Mesodermal cell (in vitro differentiated cells): ENCODE results near the gene CD99L2.

Experiments
- H3K27ac ChIP-seq: 2 replicates; pipeline ENCODE4 v1.7.0; 2013; ENCODE audit warnings: mild to moderate bottlenecking, low read depth, low read length, moderate library complexity; ENCODE audit not compliant: severe bottlenecking
- H3K36me3 ChIP-seq: 2 replicates; pipeline ENCODE4 v1.7.1; 2013; ENCODE audit warnings: mild to moderate bottlenecking, low read length, moderate library complexity; ENCODE audit not compliant: control insufficient read depth, insufficient read depth
- H3K4me1 ChIP-seq: one replicate; pipeline ENCODE4 v1.7.1; 2013; ENCODE audit warnings: mild to moderate bottlenecking, low read length; ENCODE audit not compliant: insufficient read depth, control insufficient read depth, poor library complexity, severe bottlenecking
- H3K4me3 ChIP-seq: 2 replicates; pipeline ENCODE4 v1.7.0; 2013; ENCODE audit warnings: low read length, control low read depth, mild to moderate bottlenecking; ENCODE audit not compliant: insufficient read depth, poor library complexity, severe bottlenecking; ENCODE audit errors: extremely low read depth
- H3K9me3 ChIP-seq: 2 replicates; pipeline ENCODE4 v1.7.1; 2013; ENCODE audit warnings: mild to moderate bottlenecking, low read length, moderate library complexity; ENCODE audit not compliant: control insufficient read depth
- WGBS, 2 experiments: methylation state at CpG; one replicate each; pipeline ENCODE4 v1.1.5; 2013; ENCODE audit warnings: missing lambda C conversion rate in 2 of 2; ENCODE audit not compliant: insufficient coverage in 2 of 2; 5-methylcytosine and 5-hydroxymethylcytosine counted together

Gene CD99L2

GRCh38 chrX:150772150-150772970, 126.1 kb downstream of the CD99L2 start:
- no peaks in the 10 kb centered on the region for H3K4me1 ChIP-seq
- no peaks in the 10 kb centered on the region for H3K36me3 ChIP-seq
- no peak overlapping the region for H3K27ac ChIP-seq
- no peaks in the 10 kb centered on the region for H3K9me3 ChIP-seq
- H3K4me3 ChIP-seq: no peak overlapping the region
- 24 to 60% methylated on average over 5 to 14 of the region's 26 CpGs for WGBS, 2 experiments

- Histone ChIP-seq H3K27ac (no peak overlapping the region), H3K9me3 (no peaks in the 10 kb centered on the region), H3K4me1 (peaks cover 4% of the 10 kb centered on the region), H3K36me3 (no peaks in the 10 kb centered on the region), H3K4me3 (no peak overlapping the region)
- 89 to 94% methylated on average over 8 to 12 of the region's 16 CpGs for WGBS, 2 experiments
These were observed 127.4 kb downstream of the CD99L2 start for GRCh38 chrX:150771116-150771515.

DNA sequence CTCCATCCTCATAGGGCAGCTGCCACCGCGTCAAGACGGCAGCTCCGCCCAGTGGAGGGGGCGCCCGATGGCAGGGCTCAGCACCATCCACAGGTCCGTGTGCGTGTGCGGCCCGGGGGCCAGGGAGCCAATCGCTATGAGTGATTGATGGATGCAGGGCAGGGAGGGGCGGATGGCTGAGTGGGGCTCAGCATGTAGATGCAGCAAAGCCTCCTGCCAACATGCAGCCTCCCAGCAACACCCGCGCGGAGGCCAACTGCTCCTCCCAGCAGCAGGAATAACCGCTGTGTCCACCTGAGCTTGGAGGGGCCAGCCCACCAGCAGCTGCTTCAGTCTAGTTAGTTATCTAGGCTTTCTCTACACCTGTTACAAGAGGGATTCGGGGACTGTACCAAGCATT, 127.8 kb downstream of the CD99L2 start:
- WGBS, 2 experiments: 85 to 93% methylated on average over 5 to 12 of the region's 17 CpGs

GRCh38 chrX:150769408-150769807, 129.1 kb downstream of the CD99L2 start:
- Histone ChIP-seq H3K4me1 (peaks cover 4% of the 10 kb centered on the region), H3K4me3 (no peak overlapping the region), H3K9me3 (no peaks in the 10 kb centered on the region), H3K27ac (no peak overlapping the region), H3K36me3 (peaks cover 2% of the 10 kb centered on the region)
- WGBS, 2 experiments: 90 to 94% methylated on average over 8 to 10 of the region's 13 CpGs

More for the DNA sequence above, 127.8 kb downstream of the CD99L2 start:
- Histone ChIP-seq H3K4me1 (peaks cover 4% of the 10 kb centered on the region), H3K27ac (no peak overlapping the region), H3K36me3 (no peaks in the 10 kb centered on the region), H3K4me3 (no peak overlapping the region), H3K9me3 (no peaks in the 10 kb centered on the region)

- peaks cover 3% of the 10 kb centered on the region for H3K36me3 ChIP-seq
- H3K4me3 ChIP-seq: no peak overlapping the region
- 94 to 95% methylated on average over 7 to 10 of the region's 19 CpGs for WGBS, 2 experiments
- peaks cover 4% of the 10 kb centered on the region for H3K4me1 ChIP-seq
- H3K27ac ChIP-seq: no peak overlapping the region
- no peaks in the 10 kb centered on the region for H3K9me3 ChIP-seq
These were observed 129.8 kb downstream of the CD99L2 start for GRCh38 chrX:150768580-150769190.

DNA sequence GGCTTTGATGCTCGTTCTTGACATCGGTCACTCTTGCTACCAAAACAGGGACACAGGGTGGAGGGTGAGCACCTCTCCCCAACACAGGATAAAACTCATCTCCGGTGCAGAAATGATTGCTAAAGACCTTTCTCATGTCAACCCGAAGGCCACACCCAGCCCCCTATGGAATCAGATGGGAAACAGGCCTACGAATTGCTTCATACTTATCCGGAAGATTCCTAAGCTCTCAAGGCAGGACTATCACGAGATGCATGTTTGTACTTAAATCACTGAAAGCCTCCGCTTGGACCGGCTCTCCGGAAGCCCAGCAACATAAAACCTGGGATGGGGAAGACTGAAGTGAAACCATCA, 130.4 kb downstream of the CD99L2 start:
- 100% methylated on average over 4 to 6 of the region's 10 CpGs for WGBS, 2 experiments
- H3K27ac ChIP-seq: no peak overlapping the region
- H3K9me3 ChIP-seq: no peaks in the 10 kb centered on the region
- H3K4me3 ChIP-seq: no peak overlapping the region
- H3K4me1 ChIP-seq: peaks cover 4% of the 10 kb centered on the region
- H3K36me3 ChIP-seq: peaks cover 3% of the 10 kb centered on the region

- peaks cover 3% of the 10 kb centered on the region for H3K36me3 ChIP-seq
- no peak overlapping the region for H3K27ac ChIP-seq
- no peak overlapping the region for H3K4me3 ChIP-seq
- H3K4me1 ChIP-seq: peaks cover 4% of the 10 kb centered on the region
- WGBS, 2 experiments: 88 to 96% methylated on average over 4 to 5 of the region's 17 CpGs
- H3K9me3 ChIP-seq: no peaks in the 10 kb centered on the region
These were observed 130.9 kb downstream of the CD99L2 start for GRCh38 chrX:150767475-150768131.

DNA sequence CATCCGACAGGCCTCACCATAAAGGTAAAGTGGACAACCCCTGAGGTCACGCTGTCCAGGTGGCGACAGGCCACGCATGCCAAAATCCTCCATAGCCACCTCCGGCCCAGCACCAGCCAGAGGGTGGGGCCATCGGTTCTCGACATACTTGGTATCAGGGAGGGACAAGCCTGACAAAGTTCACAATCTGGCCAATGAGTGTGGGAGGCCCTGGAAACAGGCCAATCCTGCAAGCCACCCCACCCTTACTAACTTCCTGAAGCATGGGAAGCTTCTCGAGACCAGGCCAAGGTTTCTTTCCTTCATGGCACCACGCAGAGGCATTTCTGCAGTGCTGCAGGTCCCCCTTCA, 131.4 kb downstream of the CD99L2 start:
- Histone ChIP-seq H3K9me3 (no peaks in the 10 kb centered on the region), H3K4me3 (no peak overlapping the region), H3K27ac (no peak overlapping the region), H3K4me1 (peaks cover 4% of the 10 kb centered on the region), H3K36me3 (peaks cover 3% of the 10 kb centered on the region)
- WGBS, 2 experiments: 93 to 100% methylated on average over 2 to 5 of the region's 9 CpGs

DNA sequence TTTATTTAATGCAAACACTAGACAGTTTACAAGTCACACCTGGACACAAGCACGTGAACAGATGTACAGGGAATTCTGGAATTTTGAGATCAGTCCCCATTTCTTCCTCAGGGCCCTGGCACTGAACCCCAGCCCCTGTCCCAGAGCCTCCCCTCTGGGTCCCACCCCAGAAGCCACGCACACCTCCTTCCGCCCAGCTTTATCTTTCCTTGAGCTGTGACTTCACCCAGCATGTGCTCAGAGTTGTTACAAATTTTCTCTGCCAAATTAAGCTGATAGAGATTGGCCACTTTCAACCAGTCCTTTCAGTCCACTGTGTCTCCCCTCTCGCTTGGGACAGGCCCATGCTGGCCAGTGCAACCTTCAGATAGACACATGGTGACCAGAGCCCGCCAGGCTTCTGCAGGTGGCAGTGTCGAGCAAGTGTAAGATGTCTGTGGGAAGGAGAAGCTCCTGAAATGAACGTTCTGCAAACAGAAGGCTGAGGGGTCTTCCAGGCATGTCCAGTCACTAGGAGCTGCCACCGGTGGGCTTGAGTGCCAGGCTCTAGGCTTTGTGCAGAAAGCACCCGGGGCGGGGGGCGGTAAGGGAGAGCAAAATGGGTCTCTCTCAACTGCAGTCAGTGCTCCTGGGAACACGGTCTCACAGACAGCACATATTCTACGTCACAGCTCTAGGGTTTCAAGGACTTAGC, 132.0 kb downstream of the CD99L2 start:
- H3K9me3 ChIP-seq: no peaks in the 10 kb centered on the region
- H3K4me1 ChIP-seq: peaks cover 4% of the 10 kb centered on the region
- no peak overlapping the region for H3K4me3 ChIP-seq
- peaks cover 3% of the 10 kb centered on the region for H3K36me3 ChIP-seq
- WGBS, 2 experiments: 71 to 84% methylated on average over 4 to 8 of the region's 13 CpGs
- no peak overlapping the region for H3K27ac ChIP-seq

GRCh38 chrX:150765782-150766350, 132.6 kb downstream of the CD99L2 start:
- WGBS, 2 experiments: 73 to 88% methylated on average over 3 to 8 of the region's 19 CpGs
- Histone ChIP-seq H3K4me3 (no peak overlapping the region), H3K27ac (no peak overlapping the region), H3K9me3 (no peaks in the 10 kb centered on the region), H3K36me3 (peaks cover 3% of the 10 kb centered on the region), H3K4me1 (peaks cover 4% of the 10 kb centered on the region)
